NB4 (cell line): ENCODE results near the gene FAM241A.

Source experiments
- CTCF ChIP-seq: IDR thresholded peaks from one replicate; pipeline ENCODE4 v1.5.1; 2012; ENCODE audit warnings: low read depth, low read length
- POLR2A ChIP-seq: IDR thresholded peaks from 2 replicates; pipeline ENCODE4 v1.6.1; 2011; ENCODE audit warnings: mild to moderate bottlenecking; ENCODE audit not compliant: insufficient read length; ENCODE audit errors: extremely low read depth

- TF ChIP-seq POLR2A = no peak
- TF ChIP-seq CTCF = no peak
Observed at GRCh38 chr4:112170451-112170993, 25.3 kb downstream of the FAM241A start.
